Heart left ventricle (tissue), 13 donors: Measurements from ENCODE around the gene MPV17L.

Experiments
- CTCF ChIP-seq, 12 donors: fragments of 200-600 bp; sonication (generic) in 4 of 12; IDR thresholded peaks; one replicate each; pipeline versions ENCODE4 v1.5.0 to v1.8.0; 2018 to 2022; ENCODE audit warnings: antibody characterized with exemption in 12 of 12, mild to moderate bottlenecking in 5 of 12
- POLR2A ChIP-seq, 2 donors: fragments of 450-650 bp; IDR thresholded peaks; one replicate each; pipeline ENCODE4 v1.6.1; 2017; ENCODE audit warnings: antibody characterized with exemption in 2 of 2, mild to moderate bottlenecking in 2 of 2, moderate library complexity in 2 of 2
- donor health status: ischemic (EF 13 %, LVEDD 7.1; RV severe dilation, severe dysfunction).
- donor health status: DM: no; HTN: yes; CAD: no.
- donor health status: DM: no; HTN: no; CAD: no.
- donor health status: ischemic (EF 25% LVEDD 6.9; RV normal size, moderate dysfunction).
- donor health status: ischemic (EF 25% LVEDD 5.7; RV mildly dilated, moderate dysfunction).
- donor health status: ischemic (EF 35%, LVEDD 5.7; RV mildly dilated, moderate dysfunction).
- donor health status: nonischemic (EF 11% LVEDD 7.7; RV severe dilation, severe dysfunction).
- donor health status: DM: yes; HTN: yes; CAD: no.
- donor health status: PGD.
- donor health status: ischemic (EF 29% LVEDD 5.4; RV normal size, mild dysfunction).
- donor health status: nonischemic (EF 23%, LVEDD 6.1; RV moderate dilation, normal function).

GRCh38 chr16:15422222-15422621 is 26.7 kb downstream of the MPV17L start:
- TF ChIP-seq POLR2A (IDR thresholded peaks at IDR 0.05) (no peak), CTCF (IDR thresholded peaks at IDR 0.05) (no peak)
